OCI-LY7 (cell line): Measurements from ENCODE around the gene VPS8. TPM values are rescaled to one million over a fixed set of nuclear protein-coding genes. Genes with fewer than 3 reads are reported as not detected.

ENCODE experiments used
- BruUV-seq: library from RNA; stranded (reverse); fragments of 400-500 nt; replicated peaks from 2 replicates; lab custom pipeline; 2021; lab: Mats Ljungman, UMichigan
- CTCF ChIA-PET: fragments of 300-600 bp; sonication (Branson Sonifier 250); formaldehyde crosslinking; loops from one replicate; lab custom pipeline; 2022; ENCODE audit warnings: antibody characterized with exemption; ENCODE audit not compliant: unreplicated experiment; lab: Charles Lee
- POLR2A ChIA-PET: fragments of 300-600 bp; sonication (Branson Sonifier 250); formaldehyde crosslinking; loops from one replicate; lab custom pipeline; 2022; ENCODE audit warnings: antibody characterized with exemption; lab: Charles Lee
- DNase-seq: peaks from one replicate; pipeline ENCODE4 v3.0.0-alpha.2; 2015; ENCODE audit warnings: low spot score
- H2AFZ ChIP-seq: fragments of 200-600 bp; sonication (generic), shearing (Covaris generic); 2 replicates; pipeline ENCODE4 v1.6.1; 2014; ENCODE audit warnings: mild to moderate bottlenecking, antibody characterized with exemption, low read length, moderate library complexity
- H3K27ac ChIP-seq: fragments of 200-600 bp; sonication (generic); 2 replicates; pipeline ENCODE4 v1.5.1; 2014; ENCODE audit warnings: mixed run types, low read depth, mild to moderate bottlenecking, moderate library complexity, low read length, inconsistent platforms; ENCODE audit not compliant: poor library complexity, severe bottlenecking
- H3K36me3 ChIP-seq: fragments of 200-600 bp; sonication (generic); 2 replicates; pipeline ENCODE4 v1.6.1; 2014; ENCODE audit warnings: mild to moderate bottlenecking, antibody characterized with exemption, low read length, moderate library complexity, mixed read lengths; ENCODE audit not compliant: insufficient read depth
- H3K4me1 ChIP-seq: fragments of 200-600 bp; sonication (generic); 2 replicates; pipeline ENCODE4 v1.5.1; 2014; ENCODE audit warnings: mild to moderate bottlenecking, low read length; ENCODE audit not compliant: insufficient read depth, poor library complexity, severe bottlenecking
- H3K4me2 ChIP-seq: fragments of 200-600 bp; sonication (generic); 2 replicates; pipeline ENCODE4 v1.6.1; 2014; ENCODE audit warnings: mild to moderate bottlenecking, low read length
- H3K4me3 ChIP-seq: fragments of 200-600 bp; sonication (generic); 2 replicates; pipeline ENCODE4 v1.5.1; 2014; ENCODE audit warnings: mild to moderate bottlenecking, low read depth, low read length; ENCODE audit not compliant: poor library complexity, severe bottlenecking
- H3K79me2 ChIP-seq: fragments of 200-600 bp; sonication (generic); 2 replicates; pipeline ENCODE4 v1.6.1; 2016; ENCODE audit warnings: low read depth, mild to moderate bottlenecking, low read length, moderate library complexity, mixed read lengths; ENCODE audit not compliant: insufficient read depth
- H3K9me2 ChIP-seq: fragments of 200-600 bp; sonication (generic); 2 replicates; pipeline ENCODE4 v1.6.1; 2016; ENCODE audit warnings: mild to moderate bottlenecking, low read length, mixed read lengths; ENCODE audit not compliant: insufficient read depth
- H3K9me3 ChIP-seq: fragments of 200-600 bp; sonication (generic); 2 replicates; pipeline ENCODE4 v1.6.1; 2014; ENCODE audit warnings: mild to moderate bottlenecking, mixed run types, low read length, mixed read lengths
- H4K20me1 ChIP-seq: fragments of 200-600 bp; sonication (generic); 2 replicates; pipeline ENCODE4 v1.6.1; 2014; ENCODE audit warnings: mild to moderate bottlenecking, antibody characterized with exemption, low read length, moderate library complexity, mixed read lengths; ENCODE audit not compliant: insufficient read depth
- EZH2phosphoT487 ChIP-seq: fragments of 200-600 bp; sonication (generic); IDR thresholded peaks from 2 replicates; pipeline ENCODE4 v1.6.1; 2018; ENCODE audit warnings: low read depth, borderline replicate concordance, mild to moderate bottlenecking, mixed run types, antibody characterized with exemption, low read length, moderate library complexity, mixed read lengths
- intact Hi-C: fragments of 100-400 bp; cut with micrococcal nuclease; formaldehyde crosslinking; loops from one replicate; pipeline ENCODE4 v1.10.0; 2022; ENCODE audit not compliant: unreplicated experiment
- total RNA-seq, 2 experiments: library from RNA; depleted of rRNA in 1 of 2; stranded (reverse); fragments of >200 nt in 1 of 2; shearing (Covaris generic) in 1 of 2; gene quantifications; 2 replicates each; pipeline ENCODE4 v1.2.3, GENCODE V29; 2014 to 2022
- TF ChIP-seq, protein P1 (sequence below): fragments of 200-600 bp; sonication (generic); conservative IDR thresholded peaks from 2 replicates; pipeline ENCODE4 v1.5.1; 2014; ENCODE audit warnings: mild to moderate bottlenecking, antibody characterized with exemption, low read length, moderate library complexity, mixed read lengths

Gene VPS8
- total RNA-seq, 2 experiments from 2014 or later, result 33.5 to 44.9 TPM

DNA sequence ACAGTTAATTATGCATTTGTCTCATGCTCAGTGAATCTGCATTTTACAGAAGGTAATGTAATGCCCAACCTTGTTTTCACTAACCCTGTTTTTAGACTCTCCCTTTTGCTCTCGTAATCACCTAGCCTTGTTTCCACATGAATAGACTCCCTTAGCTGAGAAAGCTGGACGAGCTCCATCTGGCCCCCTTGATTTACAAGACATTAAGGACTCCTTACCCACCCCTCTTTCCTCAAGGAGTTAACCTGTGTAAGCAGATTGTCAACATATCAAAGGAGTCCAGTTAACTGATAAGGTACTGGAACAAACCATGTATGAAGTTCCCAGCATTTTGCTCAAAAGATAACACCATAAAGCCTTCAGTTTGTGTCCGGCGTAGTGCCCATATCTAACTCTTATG, 99.6 kb downstream of the VPS8 start:
- Histone ChIP-seq H3K27ac (no peak overlapping the region), H3K36me3 (no peaks in the 10 kb centered on the region), H3K4me3 (no peak overlapping the region), H3K9me3 (no peaks in the 10 kb centered on the region), H3K4me1 (no peaks in the 10 kb centered on the region), H3K4me2 (no peak overlapping the region), H3K9me2 (no peaks in the 10 kb centered on the region), H2AFZ (no peak overlapping the region), H4K20me1 (no peaks in the 10 kb centered on the region), H3K79me2 (no peaks in the 10 kb centered on the region)
- ChIA-PET CTCF (no interaction called here), POLR2A (interaction anchor here (1.0 kb wide), 1 partner anchor 12 kb away, joined by 4 read pairs; no protein-coding TSS in a partner anchor)
- TF ChIP-seq, protein P1, sequence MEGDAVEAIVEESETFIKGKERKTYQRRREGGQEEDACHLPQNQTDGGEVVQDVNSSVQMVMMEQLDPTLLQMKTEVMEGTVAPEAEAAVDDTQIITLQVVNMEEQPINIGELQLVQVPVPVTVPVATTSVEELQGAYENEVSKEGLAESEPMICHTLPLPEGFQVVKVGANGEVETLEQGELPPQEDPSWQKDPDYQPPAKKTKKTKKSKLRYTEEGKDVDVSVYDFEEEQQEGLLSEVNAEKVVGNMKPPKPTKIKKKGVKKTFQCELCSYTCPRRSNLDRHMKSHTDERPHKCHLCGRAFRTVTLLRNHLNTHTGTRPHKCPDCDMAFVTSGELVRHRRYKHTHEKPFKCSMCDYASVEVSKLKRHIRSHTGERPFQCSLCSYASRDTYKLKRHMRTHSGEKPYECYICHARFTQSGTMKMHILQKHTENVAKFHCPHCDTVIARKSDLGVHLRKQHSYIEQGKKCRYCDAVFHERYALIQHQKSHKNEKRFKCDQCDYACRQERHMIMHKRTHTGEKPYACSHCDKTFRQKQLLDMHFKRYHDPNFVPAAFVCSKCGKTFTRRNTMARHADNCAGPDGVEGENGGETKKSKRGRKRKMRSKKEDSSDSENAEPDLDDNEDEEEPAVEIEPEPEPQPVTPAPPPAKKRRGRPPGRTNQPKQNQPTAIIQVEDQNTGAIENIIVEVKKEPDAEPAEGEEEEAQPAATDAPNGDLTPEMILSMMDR, result no peak
- no peak for TF ChIP-seq EZH2phosphoT487
- intact Hi-C loops, result no loop called here
- BruUV-seq, result no TSS peak
- no peak for DNase-seq

DNA sequence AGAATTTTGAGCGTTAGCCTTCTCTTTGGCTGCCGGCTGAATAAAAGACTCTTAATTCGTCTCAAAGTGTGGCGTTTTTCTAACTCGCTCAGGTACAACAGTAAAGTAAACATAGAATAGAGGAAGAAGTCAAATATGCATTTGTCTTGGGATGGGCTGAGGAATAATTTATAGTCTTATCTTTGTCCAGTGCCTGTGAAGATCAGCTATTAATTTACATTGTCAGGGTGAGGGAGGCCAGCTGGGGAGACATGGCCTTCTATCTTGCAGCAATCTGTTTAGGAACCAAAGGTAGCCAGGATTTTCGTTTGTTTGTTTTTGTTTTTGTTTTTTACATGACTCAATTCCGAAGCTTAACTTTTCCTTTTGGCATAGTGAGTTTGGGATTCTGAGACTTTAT, 100.2 kb downstream of the VPS8 start:
- no peaks in the 10 kb centered on the region for H3K4me1 ChIP-seq
- no peak overlapping the region for H3K4me2 ChIP-seq
- BruUV-seq, result no TSS peak
- no peaks in the 10 kb centered on the region for H4K20me1 ChIP-seq
- TF ChIP-seq, protein P1, result no peak
- no peak for TF ChIP-seq EZH2phosphoT487
- H3K79me2 ChIP-seq, result no peaks in the 10 kb centered on the region
- no peaks in the 10 kb centered on the region for H3K36me3 ChIP-seq
- no peaks in the 10 kb centered on the region for H3K9me2 ChIP-seq
- intact Hi-C loops, result no loop called here
- ChIA-PET POLR2A (no interaction called here), CTCF (no interaction called here)
- H3K27ac ChIP-seq, result no peak overlapping the region
- H3K4me3 ChIP-seq, result no peak overlapping the region
- no peak overlapping the region for H2AFZ ChIP-seq
- DNase-seq, result no peak
- no peaks in the 10 kb centered on the region for H3K9me3 ChIP-seq

DNA sequence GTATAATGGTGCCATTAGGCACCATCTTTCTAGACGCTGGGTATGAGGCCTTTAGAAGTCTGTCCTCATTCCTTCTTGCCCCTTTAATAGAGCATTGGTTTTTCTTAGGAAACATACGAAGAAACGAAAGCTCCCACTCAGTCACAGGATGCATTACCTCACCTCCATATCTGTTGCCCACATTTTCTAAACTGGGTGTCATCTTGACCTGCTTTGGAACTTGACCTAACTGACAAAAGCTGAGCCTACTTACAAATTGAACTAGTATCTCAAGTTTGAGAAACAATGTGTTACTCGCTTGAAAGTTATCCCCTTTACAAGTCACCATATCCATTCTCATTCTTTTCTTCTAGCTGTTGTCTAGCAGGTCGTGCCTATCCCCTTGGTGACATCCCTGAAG, 102.7 kb downstream of the VPS8 start:
- DNase-seq, result no peak
- Histone ChIP-seq H3K4me2 (no peak overlapping the region), H3K9me3 (no peaks in the 10 kb centered on the region), H3K4me1 (no peaks in the 10 kb centered on the region), H3K4me3 (no peak overlapping the region), H2AFZ (no peak overlapping the region), H4K20me1 (no peaks in the 10 kb centered on the region), H3K36me3 (0 out of 2 replicates have a peak, but pooled peaks cover 3% of the 10 kb centered on the region), H3K9me2 (no peaks in the 10 kb centered on the region), H3K79me2 (no peaks in the 10 kb centered on the region), H3K27ac (no peak overlapping the region)
- ChIA-PET CTCF (no interaction called here), POLR2A (interaction anchor here (0.6 kb wide), 1 partner anchor 120 kb away, joined by 3 read pairs; no protein-coding TSS in a partner anchor)
- intact Hi-C loops, result no loop called here
- BruUV-seq, result no TSS peak
- TF ChIP-seq, protein P1, result no peak
- TF ChIP-seq EZH2phosphoT487, result no peak
